ENCODE data around the gene NFATC1. TPM values are rescaled to one million over a fixed set of nuclear protein-coding genes. Genes with fewer than 3 reads are reported as not detected.

The NFATC1 gene
- polyA plus RNA-seq, 2 of the 4 experiments (the other 2 are of a cell fraction), result 0.52 to 1.7 TPM

GRCh38 chr18:79429381-79429780 is 33.7 kb downstream of the NFATC1 start:
- POLR2A ChIA-PET, result no interaction called here
- H3K4me2 ChIP-seq, result no peak overlapping the region
- H3K9me3 ChIP-seq, result no peaks in the 10 kb centered on the region
- 87% methylated on average over 5 of the region's 14 CpGs for WGBS (ENCODE audit: missing lambda C conversion rate)
- H3K4me1 ChIP-seq, result no peaks in the 10 kb centered on the region
- no peak overlapping the region for H3K4me3 ChIP-seq
- ATAC-seq (no peak), DNase-seq (ENCODE audit: low read depth in 1 of 2, low spot score in 1 of 2) (no peak), FAIRE-seq (no peak)
- no peak overlapping the region for H3K27ac ChIP-seq
- TF ChIP-seq HMGXB4 (CRISPR knock-in tag; IDR thresholded peaks at IDR 0.05; ENCODE audit: borderline replicate concordance) (no peak), EHF (CRISPR knock-in tag; IDR thresholded peaks at IDR 0.05) (no peak), KDM1A (IDR thresholded peaks at IDR 0.05; ENCODE audit: low read depth) (no peak), MAFK (IDR thresholded peaks at IDR 0.05; ENCODE audit: partially characterized antibody) (no peak), POLR2AphosphoS2 (conservative IDR thresholded peaks at IDR 0.05; ENCODE audit: low read length) (no peak), POLR2A (IDR thresholded peaks at IDR 0.05; ENCODE audit: low read length) (no peak), CBX2 (IDR thresholded peaks at IDR 0.05; ENCODE audit: borderline replicate concordance, low read depth) (no peak), HOXA7 (CRISPR knock-in tag; IDR thresholded peaks at IDR 0.05) (no peak), EHMT2 (IDR thresholded peaks at IDR 0.05; ENCODE audit: low read depth) (no peak), ZFP36 (IDR thresholded peaks at IDR 0.05; ENCODE audit: borderline replicate concordance, partially characterized antibody) (no peak), CHD2 (IDR thresholded peaks at IDR 0.05; ENCODE audit: low read length, partially characterized antibody) (no peak), CHD4 (IDR thresholded peaks at IDR 0.05; ENCODE audit: borderline replicate concordance) (no peak), ZSCAN20 (CRISPR knock-in tag; IDR thresholded peaks at IDR 0.05) (no peak), NFE2L2 (conservative IDR thresholded peaks at IDR 0.05; ENCODE audit: low read length) (no peak)
- TF ChIP-seq, protein P1, sequence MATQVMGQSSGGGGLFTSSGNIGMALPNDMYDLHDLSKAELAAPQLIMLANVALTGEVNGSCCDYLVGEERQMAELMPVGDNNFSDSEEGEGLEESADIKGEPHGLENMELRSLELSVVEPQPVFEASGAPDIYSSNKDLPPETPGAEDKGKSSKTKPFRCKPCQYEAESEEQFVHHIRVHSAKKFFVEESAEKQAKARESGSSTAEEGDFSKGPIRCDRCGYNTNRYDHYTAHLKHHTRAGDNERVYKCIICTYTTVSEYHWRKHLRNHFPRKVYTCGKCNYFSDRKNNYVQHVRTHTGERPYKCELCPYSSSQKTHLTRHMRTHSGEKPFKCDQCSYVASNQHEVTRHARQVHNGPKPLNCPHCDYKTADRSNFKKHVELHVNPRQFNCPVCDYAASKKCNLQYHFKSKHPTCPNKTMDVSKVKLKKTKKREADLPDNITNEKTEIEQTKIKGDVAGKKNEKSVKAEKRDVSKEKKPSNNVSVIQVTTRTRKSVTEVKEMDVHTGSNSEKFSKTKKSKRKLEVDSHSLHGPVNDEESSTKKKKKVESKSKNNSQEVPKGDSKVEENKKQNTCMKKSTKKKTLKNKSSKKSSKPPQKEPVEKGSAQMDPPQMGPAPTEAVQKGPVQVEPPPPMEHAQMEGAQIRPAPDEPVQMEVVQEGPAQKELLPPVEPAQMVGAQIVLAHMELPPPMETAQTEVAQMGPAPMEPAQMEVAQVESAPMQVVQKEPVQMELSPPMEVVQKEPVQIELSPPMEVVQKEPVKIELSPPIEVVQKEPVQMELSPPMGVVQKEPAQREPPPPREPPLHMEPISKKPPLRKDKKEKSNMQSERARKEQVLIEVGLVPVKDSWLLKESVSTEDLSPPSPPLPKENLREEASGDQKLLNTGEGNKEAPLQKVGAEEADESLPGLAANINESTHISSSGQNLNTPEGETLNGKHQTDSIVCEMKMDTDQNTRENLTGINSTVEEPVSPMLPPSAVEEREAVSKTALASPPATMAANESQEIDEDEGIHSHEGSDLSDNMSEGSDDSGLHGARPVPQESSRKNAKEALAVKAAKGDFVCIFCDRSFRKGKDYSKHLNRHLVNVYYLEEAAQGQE (IDR thresholded peaks at IDR 0.05), result no peak
- CTCF ChIA-PET, result no interaction called here

- no peak for FAIRE-seq
- 75% methylated on average over 27 of the region's 27 CpGs for WGBS (ENCODE audit: missing lambda C conversion rate)
- Histone ChIP-seq H3K4me2 (no peak overlapping the region), H3K9me3 (no peaks in the 10 kb centered on the region), H3K4me3 (no peak overlapping the region), H3K4me1 (no peaks in the 10 kb centered on the region), H3K27ac (no peak overlapping the region)
- POLR2A ChIA-PET, result no interaction called here
- CTCF ChIA-PET, result no interaction called here
- DNase-seq (ENCODE audit: low read depth in 1 of 2, low spot score in 1 of 2), result no peak
- TF ChIP-seq BHLHE40 (IDR thresholded peaks at IDR 0.05; ENCODE audit: low read depth, low read length) (no peak), POLR2A (IDR thresholded peaks at IDR 0.05; ENCODE audit: low read length) (no peak), PHF8 (IDR thresholded peaks at IDR 0.05; ENCODE audit: borderline replicate concordance, low read depth) (no peak), MAZ (IDR thresholded peaks at IDR 0.05; ENCODE audit: borderline replicate concordance, low read depth, low read length) (no peak), RNF2 (IDR thresholded peaks at IDR 0.05; ENCODE audit: borderline replicate concordance, low read depth) (no peak), RCOR1 (IDR thresholded peaks at IDR 0.05; ENCODE audit: low read depth, low read length) (no peak), TP53 (CRISPR knock-in tag; IDR thresholded peaks at IDR 0.05) (no peak), CBX2 (IDR thresholded peaks at IDR 0.05; ENCODE audit: borderline replicate concordance, low read depth) (no peak), EP300 (IDR thresholded peaks at IDR 0.05) (no peak), KDM1A (IDR thresholded peaks at IDR 0.05; ENCODE audit: low read depth) (no peak), CHD2 (IDR thresholded peaks at IDR 0.05; ENCODE audit: low read length, partially characterized antibody) (no peak), GATA3 (IDR thresholded peaks at IDR 0.05; ENCODE audit: borderline replicate concordance) (no peak), JUN (IDR thresholded peaks at IDR 0.05) (no peak), CEBPB (IDR thresholded peaks at IDR 0.05) (no peak)
- ATAC-seq, result no peak
These were observed 34.1 kb downstream of the NFATC1 start for GRCh38 chr18:79429785-79430281.
